ENCODE data around the gene AAMP.

DNA sequence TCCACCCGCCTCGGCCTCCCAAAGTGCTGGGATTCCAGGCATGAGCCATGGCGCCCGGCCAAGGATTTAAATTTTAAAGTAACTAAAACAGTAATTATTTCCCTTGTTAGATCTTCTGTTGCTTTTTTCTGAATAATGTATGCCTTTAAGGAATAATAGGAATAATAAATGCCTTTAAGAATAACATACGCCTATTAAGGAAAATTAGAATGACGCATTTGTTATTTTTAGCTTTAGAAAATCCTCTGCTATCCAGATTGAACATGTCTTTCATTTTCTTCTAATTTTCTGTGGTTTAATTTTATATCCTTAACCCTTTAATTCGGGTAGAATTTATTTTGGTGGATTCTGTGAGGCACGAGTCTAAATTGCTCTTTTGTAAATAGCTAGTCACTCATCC is 45.5 kb upstream of the AAMP start:
- no peak for TF ChIP-seq CTCF (IDR thresholded peaks at IDR 0.05 in 8 of 11, conservative IDR thresholded peaks at IDR 0.05 in 3 of 11)
- no peak for TF ChIP-seq POLR2AphosphoS5 (IDR thresholded peaks at IDR 0.05)

All from spleen (tissue), 7 donors.